SHP77 treated with DMSO at 0.1 percent for 48 hours (cell line): ENCODE measurements around the gene ALDH4A1.
"Not testable (repeated sequence)": the region's sequence is repeated elsewhere in the genome, so short reads cannot be mapped to it uniquely, and the experiment has no call there.

Experiments
- DNase-seq: peaks from one replicate; lab custom pipeline; 2025; lab: John Stamatoyannopoulos, UW

Gene ALDH4A1

DNA sequence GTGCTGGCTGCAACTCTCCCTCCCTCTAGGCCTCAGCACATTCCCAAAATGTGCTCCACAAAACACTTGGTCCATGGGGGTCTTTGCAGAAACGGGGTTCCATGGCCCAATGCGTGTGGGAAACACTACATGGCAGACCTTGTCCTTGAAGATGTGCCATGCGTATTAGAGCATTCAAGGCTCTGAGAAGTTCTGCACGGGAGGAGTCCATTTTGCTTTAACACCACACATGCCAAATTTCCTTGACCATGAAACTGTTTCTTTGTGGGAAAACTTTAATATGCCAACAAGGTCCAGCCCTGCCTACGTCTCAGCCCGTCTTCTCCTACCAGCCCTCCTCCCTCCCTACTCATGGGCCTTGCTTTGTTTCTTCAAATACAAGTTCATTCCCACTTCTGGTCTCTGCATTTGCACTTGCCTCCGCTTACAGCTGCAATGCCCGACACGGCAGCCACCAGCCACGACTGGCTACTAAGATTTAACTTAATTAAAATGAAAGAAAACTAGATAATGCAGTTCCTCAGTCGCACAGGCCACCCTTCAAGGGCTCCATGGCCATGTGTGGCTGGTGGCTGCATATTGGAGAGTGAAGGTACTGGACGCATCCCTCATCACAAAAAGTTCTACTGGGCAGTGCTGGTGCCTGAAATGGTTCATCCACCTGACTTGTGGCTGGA, 23.7 kb downstream of the ALDH4A1 start:
- DNase-seq = no peak

DNA sequence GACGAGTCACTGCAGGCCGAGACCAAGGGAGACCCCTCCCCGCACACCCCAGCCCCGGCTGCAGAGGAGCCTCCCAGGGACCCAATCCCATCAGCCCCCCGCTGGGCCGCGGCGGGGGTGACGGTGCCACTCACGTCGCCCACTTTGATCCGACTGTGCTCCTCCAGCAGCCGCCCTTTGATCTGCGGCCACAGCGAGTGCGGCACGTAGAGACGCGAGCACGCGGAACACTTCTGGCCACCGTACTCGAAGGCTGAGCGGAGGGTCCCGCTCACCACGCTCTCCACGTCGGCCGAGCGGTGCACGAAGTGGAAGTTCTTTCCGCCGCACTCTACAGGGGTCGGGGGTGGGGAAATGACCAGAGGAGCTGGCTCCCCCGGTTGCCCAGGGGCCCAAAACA, 25.1 kb downstream of the ALDH4A1 start:
- DNase-seq = no peak

DNA sequence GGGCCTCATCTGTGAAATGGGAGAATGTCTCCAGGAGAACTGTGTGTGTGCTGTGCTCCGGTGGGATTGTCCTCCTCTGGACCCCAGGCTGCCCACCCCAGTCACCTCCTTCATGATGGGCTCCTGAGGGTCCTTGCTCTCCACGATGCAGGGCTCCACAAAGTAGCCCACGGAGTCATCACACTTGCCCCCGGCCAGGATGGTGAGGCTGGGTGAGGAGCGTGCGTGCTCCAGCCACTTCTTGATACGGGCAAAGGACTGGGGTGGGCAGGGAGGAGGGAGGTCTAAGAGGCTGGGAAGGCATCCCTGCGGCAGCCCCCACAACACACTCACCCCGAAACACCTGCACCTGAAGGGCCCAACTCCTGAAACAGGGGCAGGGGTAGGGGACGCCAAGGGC, 26.1 kb downstream of the ALDH4A1 start:
- no peak for DNase-seq

DNA sequence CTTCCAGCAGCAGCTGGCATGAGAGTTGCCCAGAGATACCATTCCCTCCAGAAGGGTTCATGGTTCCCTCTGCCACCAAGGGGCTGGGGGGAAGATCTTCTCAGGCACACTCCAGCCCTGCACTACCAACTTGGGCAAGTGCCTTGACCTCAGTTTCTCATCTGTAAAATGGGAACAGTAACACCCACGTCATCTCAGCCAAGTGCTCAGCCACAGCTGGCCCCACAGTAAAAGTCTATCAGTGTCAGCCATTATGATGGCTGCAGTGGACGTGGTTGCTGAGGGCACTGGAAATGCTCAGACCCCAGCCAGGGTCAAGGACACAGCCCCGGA, 26.6 kb downstream of the ALDH4A1 start:
- no peak for DNase-seq

DNA sequence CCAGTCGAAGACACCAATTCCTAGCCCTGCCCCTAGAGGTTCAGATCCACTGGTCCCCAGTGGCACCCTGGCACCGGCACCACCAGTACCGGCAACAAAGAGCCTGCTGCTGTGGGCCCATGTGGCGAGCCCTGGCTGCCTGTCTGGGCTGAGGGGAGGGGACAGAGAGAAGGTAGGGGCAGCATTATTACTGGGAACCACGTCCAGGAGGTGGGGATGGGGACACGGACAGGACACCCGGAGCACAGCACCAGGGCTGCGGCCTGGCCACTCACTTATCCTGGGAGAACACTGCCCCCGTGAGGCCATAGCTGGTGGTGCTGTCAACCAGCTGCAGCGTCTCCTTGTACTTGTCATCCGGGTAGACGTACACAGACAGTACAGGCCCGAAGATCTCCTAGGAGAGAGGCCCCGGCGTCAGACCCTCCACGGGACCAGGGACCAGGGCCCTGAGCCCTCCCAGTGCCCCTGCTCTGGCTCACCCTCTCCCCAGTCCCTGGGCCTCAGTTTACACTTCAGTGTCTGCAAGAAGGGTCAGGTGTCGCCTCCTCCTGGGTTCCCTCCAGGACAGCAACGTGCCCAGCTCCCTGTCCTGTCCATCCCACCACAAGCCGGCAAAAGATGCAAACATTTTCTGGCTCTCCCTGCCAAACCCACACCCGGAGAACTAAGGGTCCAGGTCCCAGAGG, 27.1 kb downstream of the ALDH4A1 start:
- DNase-seq = peak; percentile 18

DNA sequence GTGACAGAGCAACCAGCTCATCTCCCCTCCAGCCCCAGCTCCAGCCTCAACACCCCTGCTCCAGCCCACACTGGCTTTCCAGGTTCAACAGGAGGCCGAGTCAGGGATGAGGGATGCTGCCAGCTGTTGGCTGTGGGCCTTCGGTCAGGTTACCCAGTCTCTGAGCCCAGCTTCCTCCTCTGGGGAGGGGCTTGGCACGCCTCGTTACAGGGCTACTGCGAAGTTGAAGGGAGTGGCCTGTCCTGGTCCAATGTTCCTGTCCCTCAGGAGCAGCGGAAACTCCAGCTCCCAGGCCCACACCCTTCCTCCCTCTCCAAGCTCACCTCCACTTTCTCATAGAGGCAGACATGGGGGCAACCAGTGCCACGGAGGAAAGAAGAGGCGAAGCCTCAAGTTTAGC, 27.8 kb downstream of the ALDH4A1 start:
- DNase-seq = no peak

DNA sequence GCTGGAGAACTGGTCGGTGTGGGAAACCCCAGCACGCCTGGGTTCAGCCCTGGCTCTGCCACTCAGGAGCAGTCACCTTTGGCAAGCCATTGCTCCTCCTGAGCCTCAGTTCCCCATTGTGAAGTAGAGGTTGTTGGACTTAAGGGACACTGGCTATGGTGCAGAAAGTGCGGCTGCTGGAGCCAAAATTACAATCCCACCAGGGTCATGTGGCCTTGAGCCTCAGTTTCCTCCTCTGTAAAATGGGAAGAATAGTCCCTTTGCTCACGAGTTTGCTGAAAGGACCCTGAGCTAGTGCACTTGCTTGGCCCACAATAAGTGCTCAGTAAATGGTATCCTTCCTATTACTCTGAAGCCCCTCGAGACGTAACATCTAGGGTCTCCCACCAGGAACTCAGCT, 28.3 kb downstream of the ALDH4A1 start:
- DNase-seq = no peak

DNA sequence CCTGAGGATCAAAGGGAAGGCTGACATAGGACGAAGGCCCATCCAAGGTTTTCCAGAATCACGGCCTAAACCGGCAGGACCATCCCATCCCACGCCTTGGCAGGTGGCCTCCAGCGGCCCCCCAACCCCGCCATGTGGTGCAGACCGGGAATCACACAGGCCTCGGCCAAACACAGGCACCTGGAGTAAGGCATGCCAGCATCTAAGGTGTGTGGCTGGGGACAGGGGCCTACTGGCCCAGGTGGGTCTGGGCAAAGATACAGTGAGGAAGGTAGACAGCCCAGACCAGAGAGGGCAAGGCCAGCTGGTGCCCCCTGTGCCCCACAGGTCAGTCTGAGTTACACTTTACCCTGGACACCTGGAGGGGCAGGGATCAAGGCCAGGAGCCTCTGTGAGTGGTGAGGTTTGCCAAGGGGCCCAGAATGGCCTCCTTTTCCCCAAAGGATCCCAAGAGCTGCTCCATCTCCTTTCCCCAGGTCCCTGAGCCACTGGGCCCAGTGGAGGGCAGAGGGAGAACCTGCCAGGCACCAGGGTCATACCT, 30.2 kb downstream of the ALDH4A1 start:
- DNase-seq = no peak

DNA sequence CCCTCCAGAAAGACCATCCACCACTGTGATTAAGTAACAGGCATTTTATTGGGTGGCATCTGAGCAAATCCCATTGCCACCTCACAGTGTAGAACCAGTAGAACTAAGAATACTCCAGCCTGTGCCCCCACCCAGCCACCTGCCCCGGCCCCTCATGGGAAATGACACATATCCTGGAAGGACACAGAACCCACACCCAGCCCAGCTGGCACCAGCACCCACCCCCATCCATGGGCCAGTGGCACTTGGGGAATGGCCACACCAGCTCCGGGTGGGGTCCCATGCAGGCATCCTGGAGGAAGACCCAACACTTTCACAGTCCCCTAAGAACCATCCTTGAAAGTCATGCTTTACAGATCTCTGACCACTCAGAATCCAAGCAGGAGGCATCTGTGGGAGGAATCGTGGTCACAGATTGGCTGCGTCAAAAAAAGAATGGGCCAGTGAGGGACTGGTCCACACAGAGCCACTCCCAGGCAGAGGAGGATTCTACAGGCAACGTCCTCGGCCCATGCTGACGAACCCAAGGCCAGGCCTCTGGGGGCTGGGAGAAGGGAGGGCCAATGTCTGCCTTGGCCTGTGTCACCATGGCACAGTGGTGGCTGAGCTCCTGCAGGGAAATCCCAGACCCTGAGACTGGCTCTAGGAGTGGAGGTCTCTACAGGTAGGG, 30.8 kb downstream of the ALDH4A1 start:
- no peak for DNase-seq

DNA sequence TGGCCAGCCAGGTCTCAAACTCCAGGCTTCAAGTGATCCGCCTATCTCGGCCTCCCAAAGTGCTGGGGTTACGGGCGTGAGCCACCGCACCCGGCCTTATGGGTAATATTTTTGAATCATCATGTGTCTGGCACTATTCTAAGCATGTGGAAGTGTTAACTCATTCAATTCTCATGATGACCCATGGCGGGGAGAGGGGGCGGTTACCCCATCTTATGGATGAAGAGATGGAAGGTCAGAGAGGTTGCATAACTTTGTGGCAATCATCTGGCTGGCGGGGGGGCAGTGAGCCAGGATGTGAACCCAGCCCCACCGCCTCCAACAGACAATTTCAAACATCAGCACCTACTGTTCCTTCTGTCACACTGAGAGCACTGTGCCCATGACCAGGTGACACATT, 31.4 kb downstream of the ALDH4A1 start:
- no peak for DNase-seq

DNA sequence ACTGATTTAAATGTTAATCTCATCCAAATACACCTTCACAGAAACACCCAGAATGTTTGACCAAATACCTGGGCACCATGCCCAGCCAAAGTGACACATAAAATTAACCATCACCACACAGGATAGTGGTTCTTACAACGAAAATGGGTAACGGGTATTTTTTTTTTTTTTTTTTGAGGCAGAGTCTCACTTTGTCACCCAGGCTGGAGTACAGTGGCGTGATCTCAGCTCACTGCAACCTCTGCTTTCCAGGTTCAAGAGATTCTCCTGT, 31.8 kb downstream of the ALDH4A1 start:
- not testable (repeated sequence) for DNase-seq

GRCh38 chr1:18869847-18870594, 32.3 kb downstream of the ALDH4A1 start:
- DNase-seq = no peak

DNA sequence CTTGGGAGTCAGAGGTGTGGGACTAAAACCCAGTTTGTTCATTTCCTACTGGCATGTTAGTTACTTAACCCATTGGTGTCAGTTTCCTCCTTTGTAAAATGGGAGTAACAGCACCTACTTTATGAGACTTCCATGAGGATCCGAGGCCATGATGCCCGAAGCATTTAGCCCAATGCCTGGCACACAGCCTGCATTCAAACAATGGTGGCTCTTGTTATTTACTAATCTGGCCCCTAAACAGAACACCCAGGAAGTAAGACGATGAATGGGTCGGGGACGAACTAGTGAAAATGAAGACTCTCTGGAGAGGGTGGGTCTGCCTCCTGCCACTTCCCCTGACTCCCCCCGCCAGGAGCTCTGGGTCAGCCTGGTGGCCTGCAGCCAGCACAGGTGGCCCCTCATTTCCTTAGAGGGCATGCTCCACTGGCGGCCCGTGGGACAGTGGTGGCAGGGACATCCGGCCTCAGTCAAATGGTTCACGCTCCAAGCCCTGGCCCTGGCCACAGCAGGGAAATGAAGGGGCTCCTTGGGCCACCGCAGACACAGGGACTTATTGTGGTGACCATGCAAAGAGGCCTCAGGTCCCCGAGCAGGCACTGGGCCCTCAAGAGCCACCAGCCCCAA, 33.4 kb downstream of the ALDH4A1 start:
- DNase-seq = no peak

- DNase-seq = no peak
Observed at GRCh38 chr1:18868354-18868753, 34.0 kb downstream of the ALDH4A1 start.

DNA sequence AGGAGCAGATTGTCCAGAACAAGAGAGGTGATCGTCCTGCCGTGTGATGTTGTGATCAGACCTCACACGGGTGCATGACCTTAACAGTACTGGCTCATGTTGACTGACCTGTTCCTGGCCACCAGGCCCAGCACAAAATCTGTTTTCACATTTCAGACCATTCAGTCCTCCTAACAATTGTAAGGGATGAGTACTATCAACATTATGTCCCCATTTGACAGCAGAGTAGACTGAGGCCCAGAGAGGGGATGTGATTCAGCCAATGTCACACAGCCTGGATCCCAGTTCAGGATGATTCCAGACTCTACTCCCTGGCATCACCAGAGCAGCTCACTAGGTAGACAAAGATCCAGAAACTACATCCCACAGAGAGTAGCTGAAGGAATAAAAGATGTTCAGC, 35.5 kb downstream of the ALDH4A1 start:
- DNase-seq = no peak

DNA sequence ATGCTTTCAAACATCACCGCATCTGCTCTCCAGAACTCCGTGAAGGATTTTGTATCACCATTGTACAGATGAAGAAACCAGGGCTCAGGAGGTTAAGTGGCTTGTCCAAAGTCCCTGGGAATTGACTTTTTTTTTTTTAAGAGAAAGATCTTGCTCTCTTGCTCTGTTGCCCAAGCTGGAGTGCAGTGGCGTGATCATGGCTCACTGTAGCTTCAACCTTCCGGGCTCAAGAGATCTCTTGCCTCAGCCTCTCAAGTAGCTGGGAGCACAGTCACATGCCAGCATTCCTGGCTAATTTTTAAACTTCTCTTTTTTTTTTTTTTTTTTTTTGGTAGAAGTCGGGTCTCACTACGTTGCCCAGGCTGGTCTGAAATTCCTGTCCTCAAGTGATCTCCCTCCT, 36.0 kb downstream of the ALDH4A1 start:
- DNase-seq = no peak

GRCh38 chr1:18865176-18865575, 37.2 kb downstream of the ALDH4A1 start:
- no peak for DNase-seq

DNA sequence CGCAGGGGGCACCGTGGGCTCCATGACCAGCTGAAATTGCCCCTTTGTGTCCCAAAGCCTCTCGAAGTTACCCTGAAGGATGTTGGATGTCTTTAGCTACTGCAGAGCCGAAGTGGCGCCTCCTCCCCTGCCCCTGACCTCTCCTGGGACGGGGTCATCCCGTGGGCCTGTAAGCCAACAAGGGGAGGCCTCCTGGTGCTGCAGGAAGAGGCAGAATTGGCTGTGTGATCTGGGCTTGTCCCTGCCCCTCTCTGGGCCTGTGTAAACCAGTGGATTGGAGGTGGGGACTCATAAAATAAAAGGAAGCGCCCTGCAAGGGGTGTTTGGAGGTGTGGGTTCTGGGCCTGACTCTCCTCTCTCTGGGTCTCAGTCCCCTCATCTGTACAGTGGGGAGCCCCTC, 40.8 kb downstream of the ALDH4A1 start:
- no peak for DNase-seq

GRCh38 chr1:18861082-18861481, 41.3 kb downstream of the ALDH4A1 start:
- DNase-seq = no peak

GRCh38 chr1:18859560-18859959, 42.8 kb downstream of the ALDH4A1 start, which contains the start of gene TAS1R2:
TSS of gene TAS1R2 (minus strand) at chr1:18859660. CDS start at chr1:18859660, 0 bp downstream.
- DNase-seq = no peak

DNA sequence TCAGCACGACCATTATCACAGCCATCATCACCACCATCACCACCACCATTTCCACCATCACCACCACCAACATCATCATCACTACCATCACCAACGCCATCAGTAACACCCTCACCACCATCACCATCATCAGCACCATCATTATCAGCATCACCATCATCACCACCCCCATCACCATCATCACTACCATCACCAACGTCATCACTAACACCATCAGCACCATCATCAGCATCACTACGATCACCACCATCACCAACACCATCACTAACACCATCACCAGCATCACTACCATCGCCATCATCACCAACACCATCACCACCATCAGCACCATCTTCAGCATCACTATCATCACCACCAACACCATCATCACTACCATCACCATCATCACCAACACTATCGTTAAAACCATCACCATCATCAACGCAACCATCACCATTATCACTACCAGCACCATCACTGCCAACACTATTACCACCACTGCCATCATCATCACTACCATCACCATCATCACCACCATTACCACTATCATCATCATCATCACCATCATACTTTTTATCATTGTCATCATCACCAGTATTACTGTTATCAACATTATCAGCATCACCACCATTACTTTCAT, 44.2 kb downstream of the ALDH4A1 start:
- DNase-seq = no peak

DNA sequence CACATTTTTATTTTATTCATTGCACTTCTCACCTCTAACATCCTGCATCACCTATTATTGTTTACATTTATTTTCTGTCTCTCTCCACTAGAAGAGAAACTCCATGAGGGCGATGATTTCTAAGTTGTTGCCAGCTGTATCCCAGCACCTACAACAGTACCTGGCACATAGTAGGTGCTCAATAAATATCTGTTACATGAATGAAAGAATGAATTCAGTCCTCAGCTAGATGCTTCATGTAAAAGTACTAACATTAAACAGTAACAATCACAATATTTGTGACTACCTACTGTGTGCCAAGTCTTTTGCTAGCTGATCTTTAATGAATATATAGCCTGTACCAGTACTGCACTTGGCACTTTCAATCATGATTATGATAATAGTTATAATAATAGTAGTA, 45.9 kb downstream of the ALDH4A1 start:
- no peak for DNase-seq
